Heart left ventricle (tissue), 16 donors: ENCODE measurements around the gene SIT1. TPM values are rescaled to one million over a fixed set of nuclear protein-coding genes. Genes with fewer than 3 reads are reported as not detected.
A peak's percentile ranks its signal among the peaks of the same experiment; 100 is the strongest.

Source experiments
- ATAC-seq, 4 donors: fragments of 200-7000 bp; cut with Tn5 transposase; one replicate each; pipeline ENCODE4 v1.9.1; 2020 to 2022; ENCODE audit warnings: moderate library complexity in 4 of 4, mild to moderate bottlenecking in 3 of 4, moderate number of reproducible peaks in 1 of 4
- DNase-seq, 5 donors: peaks; one replicate each; pipeline ENCODE4 v3.0.0-alpha.2; 2020
- H3K27ac ChIP-seq, 12 donors: fragments of 200-600 bp; sonication (generic) in 4 of 12; one replicate each; pipeline versions ENCODE4 v1.5.0 to v1.8.0; 2016 to 2022; ENCODE audit warnings: mild to moderate bottlenecking in 2 of 12
- H3K27me3 ChIP-seq, 9 donors: fragments of 200-600 bp; sonication (generic) in 2 of 9; one replicate each; pipeline versions ENCODE4 v1.5.1 to v1.8.0; 2016 to 2022; ENCODE audit warnings: mild to moderate bottlenecking in 3 of 9
- H3K36me3 ChIP-seq, 9 donors: fragments of 200-600 bp; sonication (generic) in 2 of 9; one replicate each; pipeline versions ENCODE4 v1.5.0 to v1.8.0; 2018 to 2022; ENCODE audit warnings: mild to moderate bottlenecking in 2 of 9
- H3K4me1 ChIP-seq, 12 donors: fragments of 200-600 bp; sonication (generic) in 4 of 12; one replicate each; pipeline versions ENCODE4 v1.5.0 to v1.8.0; 2016 to 2022; ENCODE audit warnings: mild to moderate bottlenecking in 3 of 12
- H3K4me3 ChIP-seq, 12 donors: fragments of 200-600 bp; sonication (generic) in 4 of 12; one replicate each; pipeline versions ENCODE4 v1.5.0 to v1.8.0; 2017 to 2022; ENCODE audit warnings: mild to moderate bottlenecking in 9 of 12, moderate library complexity in 4 of 12
- H3K9me3 ChIP-seq, 12 donors: fragments of 200-600 bp; sonication (generic) in 4 of 12; one replicate each; pipeline versions ENCODE4 v1.5.0 to v1.8.0; 2016 to 2022; ENCODE audit warnings: mild to moderate bottlenecking in 1 of 12
- CTCF ChIP-seq, 12 donors: fragments of 200-600 bp; sonication (generic) in 4 of 12; IDR thresholded peaks; one replicate each; pipeline versions ENCODE4 v1.5.0 to v1.8.0; 2018 to 2022; ENCODE audit warnings: antibody characterized with exemption in 12 of 12, mild to moderate bottlenecking in 5 of 12
- POLR2A ChIP-seq, 2 donors: fragments of 450-650 bp; IDR thresholded peaks; one replicate each; pipeline ENCODE4 v1.6.1; 2017; ENCODE audit warnings: antibody characterized with exemption in 2 of 2, mild to moderate bottlenecking in 2 of 2, moderate library complexity in 2 of 2
- WGBS, 4 donors: extraction: QIAGEN DNeasy Blood & Tissue Kit in 2 of 4; methylation state at CpG; one replicate each; pipeline versions ENCODE4 v1.1.5 to v1.1.7; 2013 to 2018; 5-methylcytosine and 5-hydroxymethylcytosine counted together
- intact Hi-C, 10 donors: fragments of 100-400 bp; cut with DNase I; formaldehyde crosslinking; loops; one replicate each; pipeline versions ENCODE4 v1.11.1 to v1.14.2; 2022
- polyA plus RNA-seq, 2 donors: library from polyadenylated mRNA; stranded (reverse); fragments of 200-250 nt; gene quantifications; one replicate each; pipeline ENCODE4 v1.2.3, GENCODE V29; 2013
- total RNA-seq, 9 donors: library from RNA; depleted of rRNA in 2 of 9; stranded (reverse); fragments of >200 nt in 2 of 9; fragmentation: NEBNext Ultra II Directional in 3 of 9; extraction: Animal tissue kit (Norgen Biotek cat#: 25700) in 3 of 9; gene quantifications; one replicate each; pipeline versions ENCODE4 v1.1.0 to v1.2.4, GENCODE V29; 2016 to 2023
- donor health status: ischemic (EF 13 %, LVEDD 7.1; RV severe dilation, severe dysfunction).
- donor health status: healthy with polysubstance abuse.
- donor health status: DM: no; HTN: yes; CAD: no.
- donor health status: DM: no; HTN: no; CAD: no.
- donor health status: ischemic (EF 25% LVEDD 6.9; RV normal size, moderate dysfunction).
- donor health status: ischemic (EF 25% LVEDD 5.7; RV mildly dilated, moderate dysfunction).
- donor health status: healthy.
- donor health status: DM: yes; HTN: yes; CAD: no.
- donor health status: ischemic (EF 35%, LVEDD 5.7; RV mildly dilated, moderate dysfunction).
- donor health status: nonischemic (EF 11% LVEDD 7.7; RV severe dilation, severe dysfunction).
- donor health status: DM: yes; HTN: yes; CAD: no.
- donor health status: PGD.
- donor health status: ischemic (EF 29% LVEDD 5.4; RV normal size, mild dysfunction).
- donor health status: nonischemic (EF 23%, LVEDD 6.1; RV moderate dilation, normal function).

Gene SIT1
- total and polyA plus RNA-seq, 11 donors, result 0.19 to 4.2 (median 0.51) TPM; not detected in 7

- Histone ChIP-seq H3K27me3 (no peaks in the 10 kb centered on the region), H3K36me3 (peaks cover 0 to 37% (median 28%) of the 10 kb centered on the region in 9 donors), H3K4me1 (peaks cover 6 to 33% (median 25%) of the 10 kb centered on the region in 12 donors), H3K4me3 (peak overlapping the region in 3 of 12 donors; percentile 5 to 96 (median 92)), H3K27ac (no peak overlapping the region), H3K9me3 (no peaks in the 10 kb centered on the region)
- intact Hi-C loops, result loop anchor here in 2 of 10 donors (10.0 kb wide), 2 partner anchors 48 to 88 kb away; partner anchors contain the start of genes CCDC107 (in 2 of the 2), RMRP (in 2 of the 2) and SIT1 (in 2 of the 2)
- 91 to 97% (median 93%) methylated on average over 7 of the region's 7 CpGs for WGBS, 4 donors
- no peak for ATAC-seq
- DNase-seq, result no peak
- TF ChIP-seq CTCF (IDR thresholded peaks at IDR 0.05) (no peak), POLR2A (IDR thresholded peaks at IDR 0.05) (no peak)
Measured at GRCh38 chr9:35606726-35607125, 44.0 kb downstream of the SIT1 start.

- intact Hi-C loops, result loop anchor here in 2 of 10 donors (10.0 kb wide), 2 partner anchors 49 to 89 kb away; partner anchors contain the start of genes CCDC107 (in 2 of the 2), RMRP (in 2 of the 2) and SIT1 (in 2 of the 2)
- peak overlapping the region in 9 of 12 donors; percentile 76 to 99 (median 93) for H3K27ac ChIP-seq
- H3K27me3 ChIP-seq, result no peaks in the 10 kb centered on the region
- no peaks in the 10 kb centered on the region for H3K9me3 ChIP-seq
- no peak for TF ChIP-seq CTCF (IDR thresholded peaks at IDR 0.05)
- no peak for TF ChIP-seq POLR2A (IDR thresholded peaks at IDR 0.05)
- peaks cover 0 to 37% (median 28%) of the 10 kb centered on the region in 9 donors for H3K36me3 ChIP-seq
- ATAC-seq, result no peak
- no peak for DNase-seq
- peaks cover 6 to 33% (median 25%) of the 10 kb centered on the region in 12 donors for H3K4me1 ChIP-seq
- H3K4me3 ChIP-seq, result peak overlapping the region; percentile 53 to 96 (median 78)
- WGBS, 4 donors, result 5 to 15% (median 8%) methylated on average over 4 to 5 of the region's 5 CpGs
Measured at GRCh38 chr9:35606138-35606504, 44.6 kb downstream of the SIT1 start.

GRCh38 chr9:35605351-35606137 is 45.2 kb downstream of the SIT1 start:
- H3K27me3 ChIP-seq, result no peaks in the 10 kb centered on the region
- peaks cover 0 to 37% (median 28%) of the 10 kb centered on the region in 9 donors for H3K36me3 ChIP-seq
- TF ChIP-seq POLR2A (IDR thresholded peaks at IDR 0.05) (no peak), CTCF (IDR thresholded peaks at IDR 0.05) (no peak)
- H3K9me3 ChIP-seq, result no peaks in the 10 kb centered on the region
- intact Hi-C loops, result loop anchor here in 4 of 10 donors (2.0 to 10.0 kb wide), 4 partner anchors 41 to 125 kb away; partner anchors contain the start of genes CCDC107 (in 2 of the 4), RMRP (in 2 of the 4) and SIT1 (in 2 of the 4)
- peaks cover 6 to 33% (median 25%) of the 10 kb centered on the region in 12 donors for H3K4me1 ChIP-seq
- peak overlapping the region; percentile 53 to 96 (median 78) for H3K4me3 ChIP-seq
- DNase-seq (peak in 4 of 5 donors; percentile 22 to 54 (median 42)), ATAC-seq (peak in 1 of 4 donors; percentile 1)
- H3K27ac ChIP-seq, result peak overlapping the region; percentile 76 to 99 (median 86)
- 0 to 1% (median 1%) methylated on average over 16 to 76 of the region's 76 CpGs for WGBS, 4 donors
